WTC11 (cell line): Measurements from ENCODE around the gene RPL36. TPM values are rescaled to one million over a fixed set of nuclear protein-coding genes. Genes with fewer than 3 reads are reported as not detected.

ENCODE experiments used
- AFF4 ChIP-seq: sonication (generic); formaldehyde crosslinking; IDR thresholded peaks from 2 replicates; pipeline ENCODE4 v1.8.1; 2023; ENCODE audit warnings: mild to moderate bottlenecking, missing genetic modification reagents, borderline replicate concordance
- ATF6 ChIP-seq: sonication (generic); formaldehyde crosslinking; IDR thresholded peaks from 2 replicates; pipeline ENCODE4 v1.8.1; 2023; ENCODE audit warnings: mild to moderate bottlenecking, missing genetic modification reagents
- CDX4 ChIP-seq: fragments of 250-450 bp; sonication (Bioruptor Pico); IDR thresholded peaks from 2 replicates; pipeline ENCODE4 v1.9.0; 2021; ENCODE audit warnings: moderate library complexity, mild to moderate bottlenecking, inconsistent platforms, borderline replicate concordance
- ERG ChIP-seq: fragments of 250-450 bp; sonication (Bioruptor Pico); IDR thresholded peaks from 2 replicates; pipeline ENCODE4 v1.8.0; 2021; ENCODE audit warnings: mild to moderate bottlenecking
- ESRRA ChIP-seq: sonication (generic); formaldehyde crosslinking; IDR thresholded peaks from 2 replicates; pipeline ENCODE4 v1.8.1; 2022; ENCODE audit warnings: mild to moderate bottlenecking, missing genetic modification reagents, borderline replicate concordance
- FOXP1 ChIP-seq: sonication (generic); formaldehyde crosslinking; IDR thresholded peaks from 2 replicates; pipeline ENCODE4 v1.8.0; 2022; ENCODE audit warnings: missing genetic modification reagents, mild to moderate bottlenecking, moderate library complexity, borderline replicate concordance
- HMGXB4 ChIP-seq: sonication (generic); formaldehyde crosslinking; IDR thresholded peaks from 2 replicates; pipeline ENCODE4 v1.8.1; 2023; ENCODE audit warnings: mild to moderate bottlenecking, moderate library complexity, missing genetic modification reagents
- IRF2 ChIP-seq: sonication (generic); formaldehyde crosslinking; IDR thresholded peaks from 2 replicates; pipeline ENCODE4 v1.8.0; 2022; ENCODE audit warnings: low read depth, missing genetic modification reagents, borderline replicate concordance
- JAZF1 ChIP-seq: fragments of 250-450 bp; sonication (Bioruptor Pico); IDR thresholded peaks from 2 replicates; pipeline ENCODE4 v1.9.0; 2021; ENCODE audit warnings: moderate library complexity, mild to moderate bottlenecking, inconsistent platforms
- KAT7 ChIP-seq: sonication (generic); formaldehyde crosslinking; IDR thresholded peaks from 2 replicates; pipeline ENCODE4 v1.8.1; 2023; ENCODE audit warnings: missing genetic modification reagents, mild to moderate bottlenecking, borderline replicate concordance
- PREB ChIP-seq: sonication (generic); formaldehyde crosslinking; IDR thresholded peaks from 2 replicates; pipeline ENCODE4 v1.8.1; 2022; ENCODE audit warnings: mild to moderate bottlenecking, missing genetic modification reagents, moderate library complexity, borderline replicate concordance
- RORB ChIP-seq: fragments of 250-450 bp; sonication (Bioruptor Pico); IDR thresholded peaks from 2 replicates; pipeline ENCODE4 v1.9.0; 2021; ENCODE audit warnings: mild to moderate bottlenecking
- SMAD4 ChIP-seq: sonication (generic); formaldehyde crosslinking; IDR thresholded peaks from 2 replicates; pipeline ENCODE4 v1.8.0; 2022; ENCODE audit warnings: mild to moderate bottlenecking, missing genetic modification reagents
- STAT6 ChIP-seq: sonication (generic); formaldehyde crosslinking; conservative IDR thresholded peaks from 2 replicates; pipeline ENCODE4 v1.8.1; 2023; ENCODE audit warnings: mild to moderate bottlenecking, low read depth, missing genetic modification reagents, moderate library complexity
- TEAD4 ChIP-seq: sonication (generic); formaldehyde crosslinking; IDR thresholded peaks from 2 replicates; pipeline ENCODE4 v1.8.0; 2022; ENCODE audit warnings: mild to moderate bottlenecking, missing genetic modification reagents
- ZBTB43 ChIP-seq: sonication (generic); formaldehyde crosslinking; IDR thresholded peaks from 2 replicates; pipeline ENCODE4 v1.8.1; 2023; ENCODE audit warnings: mild to moderate bottlenecking, missing genetic modification reagents
- ZNF138 ChIP-seq: sonication (generic); formaldehyde crosslinking; conservative IDR thresholded peaks from 2 replicates; pipeline ENCODE4 v1.8.1; 2022; ENCODE audit warnings: mild to moderate bottlenecking, moderate library complexity, missing genetic modification reagents
- ZNF263 ChIP-seq: sonication (generic); formaldehyde crosslinking; IDR thresholded peaks from 2 replicates; pipeline ENCODE4 v1.8.1; 2022; ENCODE audit warnings: low read depth, mild to moderate bottlenecking, moderate library complexity, missing genetic modification reagents
- ZNF423 ChIP-seq: fragments of 250-450 bp; sonication (Bioruptor Pico); IDR thresholded peaks from 2 replicates; pipeline ENCODE4 v2.1.2; 2022; ENCODE audit warnings: mild to moderate bottlenecking, moderate library complexity
- ZSCAN18 ChIP-seq: fragments of 250-450 bp; sonication (Bioruptor Pico); IDR thresholded peaks from 2 replicates; pipeline ENCODE4 v2.1.2; 2022; ENCODE audit warnings: mild to moderate bottlenecking, moderate library complexity
- total RNA-seq: library from RNA; stranded (reverse); gene quantifications from 3 replicates; pipeline ENCODE4 v1.2.3, GENCODE V29; 2021

The RPL36 gene
- total RNA-seq, 1 experiment from 2014 or later, result 1,080 TPM

GRCh38 chr19:5690125-5690954 lies at the start of gene RPL36 (continued):
- TF ChIP-seq CDX4 (CRISPR knock-in tag) (no peak), JAZF1 (CRISPR knock-in tag) (no peak), ZNF138 (CRISPR knock-in tag) (no peak), ZBTB43 (CRISPR knock-in tag) (peak; percentile 94), PREB (CRISPR knock-in tag) (0 out of 2 replicates have a peak, but pooled peaks have one; percentile 61), SMAD4 (CRISPR knock-in tag) (0 out of 2 replicates have a peak, but pooled peaks have one; percentile 58), TEAD4 (CRISPR knock-in tag) (peak; percentile 61; the same call in 1 of the 2 replicates), FOXP1 (CRISPR knock-in tag) (peak; percentile 91), RORB (no peak), ESRRA (CRISPR knock-in tag) (peak; percentile 48; the same call in 1 of the 2 replicates), STAT6 (CRISPR knock-in tag) (no peak), AFF4 (CRISPR knock-in tag) (no peak), HMGXB4 (CRISPR knock-in tag) (peak; percentile 98), ZNF423 (CRISPR knock-in tag) (no peak), KAT7 (CRISPR knock-in tag) (no peak), ZNF263 (CRISPR knock-in tag) (no peak), IRF2 (peak; percentile 46; the same call in 1 of the 2 replicates), ATF6 (no peak), ZSCAN18 (CRISPR knock-in tag) (no peak), ERG (CRISPR knock-in tag) (0 out of 2 replicates have a peak, but pooled peaks have one; percentile 43)
